ENCODE results near the gene FXYD3.

DNA sequence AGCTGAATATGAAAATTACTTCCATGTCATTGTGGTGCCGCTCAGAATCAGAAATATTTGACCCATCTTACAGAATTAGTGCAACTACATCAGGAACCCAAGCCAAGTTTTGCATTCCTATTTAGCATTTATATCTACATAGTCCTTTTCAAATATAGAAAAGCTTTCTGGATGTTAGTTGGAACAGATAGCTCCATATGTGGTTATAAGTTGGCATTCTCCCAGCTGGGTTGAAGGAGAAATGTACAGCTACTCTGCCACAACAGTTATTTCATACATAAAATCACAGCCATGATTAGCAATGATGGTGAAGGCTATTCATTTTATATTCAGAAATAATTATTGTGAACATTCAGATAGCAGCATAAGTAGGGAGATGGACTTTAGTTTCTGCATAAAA, 45.9 kb upstream of the FXYD3 start:
- no peak for TF ChIP-seq POLR2A (IDR thresholded peaks at IDR 0.05)
- TF ChIP-seq, protein P1, sequence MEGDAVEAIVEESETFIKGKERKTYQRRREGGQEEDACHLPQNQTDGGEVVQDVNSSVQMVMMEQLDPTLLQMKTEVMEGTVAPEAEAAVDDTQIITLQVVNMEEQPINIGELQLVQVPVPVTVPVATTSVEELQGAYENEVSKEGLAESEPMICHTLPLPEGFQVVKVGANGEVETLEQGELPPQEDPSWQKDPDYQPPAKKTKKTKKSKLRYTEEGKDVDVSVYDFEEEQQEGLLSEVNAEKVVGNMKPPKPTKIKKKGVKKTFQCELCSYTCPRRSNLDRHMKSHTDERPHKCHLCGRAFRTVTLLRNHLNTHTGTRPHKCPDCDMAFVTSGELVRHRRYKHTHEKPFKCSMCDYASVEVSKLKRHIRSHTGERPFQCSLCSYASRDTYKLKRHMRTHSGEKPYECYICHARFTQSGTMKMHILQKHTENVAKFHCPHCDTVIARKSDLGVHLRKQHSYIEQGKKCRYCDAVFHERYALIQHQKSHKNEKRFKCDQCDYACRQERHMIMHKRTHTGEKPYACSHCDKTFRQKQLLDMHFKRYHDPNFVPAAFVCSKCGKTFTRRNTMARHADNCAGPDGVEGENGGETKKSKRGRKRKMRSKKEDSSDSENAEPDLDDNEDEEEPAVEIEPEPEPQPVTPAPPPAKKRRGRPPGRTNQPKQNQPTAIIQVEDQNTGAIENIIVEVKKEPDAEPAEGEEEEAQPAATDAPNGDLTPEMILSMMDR (IDR thresholded peaks at IDR 0.05): no peak

Measured in right lobe of liver (tissue), 4 donors.